RPMI7951 (cell line): ENCODE measurements around the gene CUL4A. TPM values are rescaled to one million over a fixed set of nuclear protein-coding genes. Genes with fewer than 3 reads are reported as not detected.
"Not testable (repeated sequence)": the region's sequence is repeated elsewhere in the genome, so short reads cannot be mapped to it uniquely, and the experiment has no call there.

Experiments used
- DNase-seq: peaks from one replicate; pipeline ENCODE4 v3.0.0-alpha.2; 2012; ENCODE audit warnings: low read depth
- total RNA-seq: library from RNA; depleted of rRNA; stranded (reverse); fragments of >200 nt; shearing (Covaris generic); gene quantifications from 2 replicates; pipeline ENCODE4 v1.2.3, GENCODE V29; 2014; rRNA removed

CUL4A gene
- 69.4 and 72.4 TPM in 2 replicates for total RNA-seq

- peak; percentile 74 for DNase-seq
Observed at GRCh38 chr13:113209336-113209758, at the start of gene CUL4A. Gene CUL4A, plus strand, starts transcription at chr13:113209613. Its CDS starts 15 bp downstream, at chr13:113209628.

GRCh38 chr13:113159701-113160100 is 49.7 kb upstream of the CUL4A start:
- DNase-seq, result no peak

- no peak for DNase-seq
Observed at GRCh38 chr13:113160983-113161382, 48.4 kb upstream of the CUL4A start.

DNA sequence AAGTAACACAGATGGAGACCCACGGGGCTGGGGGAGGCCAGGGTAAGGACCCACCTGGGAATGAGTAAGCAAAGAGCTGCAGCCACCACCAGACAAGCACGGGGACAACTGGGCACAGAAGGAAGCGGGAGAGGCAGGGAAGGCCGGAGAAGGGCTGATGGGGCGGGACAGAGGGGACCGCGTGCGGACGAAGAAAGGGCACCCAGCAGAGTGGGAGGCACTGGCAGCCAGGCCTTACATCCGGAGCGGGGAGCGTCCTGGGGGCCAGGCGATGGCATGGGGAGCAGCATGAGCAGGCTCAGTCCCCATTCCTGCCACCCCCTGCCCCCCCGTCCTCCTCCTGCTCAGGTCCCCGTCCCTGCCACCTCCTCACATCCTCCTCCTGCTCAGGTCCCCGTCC is 48.0 kb upstream of the CUL4A start:
- no peak for DNase-seq

- not testable (repeated sequence) for DNase-seq
Observed at GRCh38 chr13:113161975-113162374, 47.4 kb upstream of the CUL4A start.

GRCh38 chr13:113162783-113163685 is 46.4 kb upstream of the CUL4A start:
- no peak for DNase-seq

- no peak for DNase-seq
Observed at GRCh38 chr13:113164492-113164891, 44.9 kb upstream of the CUL4A start.

- no peak for DNase-seq
Observed at GRCh38 chr13:113166266-113166665, 43.1 kb upstream of the CUL4A start.

GRCh38 chr13:113166681-113167080 is 42.7 kb upstream of the CUL4A start:
- no peak for DNase-seq

- DNase-seq, result no peak
Observed at GRCh38 chr13:113167155-113167554, 42.3 kb upstream of the CUL4A start.

DNA sequence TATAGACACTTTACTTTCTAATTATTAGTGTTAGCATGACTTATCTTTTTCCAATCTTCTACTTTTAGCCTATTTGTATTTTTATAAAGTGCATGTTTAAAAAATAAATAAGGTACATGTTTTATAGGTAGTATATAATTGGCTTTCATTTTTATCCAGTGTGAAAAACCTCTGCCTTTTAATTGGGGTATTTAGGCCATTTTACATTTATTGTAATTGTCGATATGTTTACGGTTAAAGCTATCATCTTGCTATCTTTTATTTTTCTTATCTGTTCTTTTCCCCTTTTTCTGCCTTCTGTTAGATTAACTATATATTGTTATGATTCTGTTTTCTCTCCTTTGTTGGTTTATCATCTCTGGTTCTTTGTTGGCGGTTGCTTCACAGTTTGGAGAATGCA is 41.8 kb upstream of the CUL4A start:
- no peak for DNase-seq

DNA sequence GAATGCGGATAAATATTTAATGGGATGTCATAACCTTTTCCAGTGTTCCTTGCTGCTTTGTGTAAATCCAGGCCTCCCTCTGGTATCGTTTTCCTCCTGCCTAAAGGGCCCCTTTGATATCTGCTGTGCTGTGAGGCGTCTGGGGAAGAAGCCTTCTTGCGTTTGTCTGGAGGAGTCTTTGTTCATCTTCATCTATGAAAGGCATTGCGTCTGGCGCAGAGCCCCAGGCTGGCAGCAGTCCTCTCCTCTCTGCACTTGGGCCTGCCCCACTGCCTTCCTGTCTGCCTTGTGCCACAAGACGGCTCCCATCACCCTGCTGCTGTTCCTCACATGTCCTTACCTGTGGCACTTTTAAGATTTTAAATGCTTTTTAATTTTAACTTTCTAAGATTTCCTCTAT is 41.2 kb upstream of the CUL4A start:
- no peak for DNase-seq

GRCh38 chr13:113169277-113170272 is 39.8 kb upstream of the CUL4A start:
- DNase-seq, result no peak

DNA sequence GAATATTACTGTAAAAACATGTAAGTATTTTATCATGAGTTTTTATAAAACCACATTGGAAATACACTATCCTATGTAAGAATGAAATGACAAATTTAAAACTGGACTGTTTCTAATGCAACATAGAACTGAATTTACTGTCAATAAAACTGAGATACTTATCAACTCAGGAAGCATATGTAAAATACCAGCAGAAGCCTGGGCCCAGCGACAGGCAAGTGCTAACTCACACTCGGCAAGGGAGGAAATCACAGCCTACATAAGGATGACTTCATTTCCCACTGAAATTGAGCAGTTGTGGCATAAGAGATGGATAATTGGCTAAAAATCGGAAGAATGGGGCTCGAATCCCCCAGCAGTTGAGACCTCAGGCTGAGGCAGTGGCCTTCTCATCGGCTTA is 38.9 kb upstream of the CUL4A start:
- no peak for DNase-seq

GRCh38 chr13:113171250-113172125 is 37.9 kb upstream of the CUL4A start:
- no peak for DNase-seq

GRCh38 chr13:113172419-113172926 is 36.9 kb upstream of the CUL4A start:
- no peak for DNase-seq

GRCh38 chr13:113176280-113176679 is 33.1 kb upstream of the CUL4A start:
- no peak for DNase-seq

DNA sequence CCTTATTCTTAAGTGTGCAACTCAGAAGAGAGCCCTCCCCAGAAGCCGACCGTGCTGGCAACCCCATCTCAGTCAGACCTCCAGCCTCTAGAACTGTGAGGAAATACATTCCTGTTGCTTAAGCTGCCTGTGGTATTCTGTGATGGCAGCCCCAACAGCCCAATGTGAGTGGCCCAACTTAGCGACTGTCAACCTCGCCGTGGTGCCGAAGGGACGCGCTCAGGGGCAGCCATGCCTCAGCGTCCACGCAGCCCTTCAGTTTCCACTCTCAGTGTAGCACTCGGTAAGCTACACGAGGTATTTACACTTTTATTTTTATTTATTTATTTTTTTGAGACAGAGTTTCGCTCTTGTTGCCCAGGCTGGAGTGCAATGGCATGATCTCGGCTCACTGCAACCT is 32.6 kb upstream of the CUL4A start:
- no peak for DNase-seq

GRCh38 chr13:113178070-113178895 is 31.1 kb upstream of the CUL4A start:
- DNase-seq, result peak; percentile 91

DNA sequence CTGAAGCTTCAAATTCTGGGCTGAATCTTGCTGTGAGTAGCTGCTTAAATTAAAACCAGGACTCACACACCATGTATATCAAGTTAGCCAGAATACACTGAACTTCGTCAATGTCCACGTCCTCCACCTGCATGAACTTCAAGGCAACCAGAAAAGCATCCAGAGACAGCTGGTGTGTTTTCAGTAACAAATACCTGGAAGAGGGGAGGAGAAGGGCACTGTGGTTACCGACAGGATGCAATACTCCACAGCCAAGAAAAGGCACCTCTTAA is 30.6 kb upstream of the CUL4A start:
- DNase-seq, result no peak
